Ascending aorta (tissue), 2 donors: ENCODE data around the gene KIAA1671. TPM values are rescaled to one million over a fixed set of nuclear protein-coding genes. Genes with fewer than 3 reads are reported as not detected.

Source experiments
- DNase-seq, 2 donors: peaks; one replicate each; pipeline ENCODE4 v3.0.0-alpha.2; 2019; ENCODE audit warnings: low spot score in 2 of 2
- H3K27ac ChIP-seq, 2 donors: fragments of 200-600 bp; sonication (generic); one replicate each; pipeline ENCODE4 v1.5.1; 2016 to 2017; ENCODE audit warnings: mild to moderate bottlenecking in 1 of 2
- H3K27me3 ChIP-seq: fragments of 200-600 bp; sonication (generic); one replicate; pipeline ENCODE4 v1.5.1; 2017
- H3K36me3 ChIP-seq, 2 donors: fragments of 200-600 bp; sonication (generic); one replicate each; pipeline ENCODE4 v1.5.1; 2016
- H3K4me1 ChIP-seq, 2 donors: fragments of 200-600 bp; sonication (generic); one replicate each; pipeline ENCODE4 v1.5.1; 2016 to 2017; ENCODE audit warnings: mild to moderate bottlenecking in 1 of 2
- H3K4me3 ChIP-seq, 2 donors: fragments of 200-600 bp; sonication (generic); one replicate each; pipeline ENCODE4 v1.5.1; 2016 to 2017; ENCODE audit warnings: mild to moderate bottlenecking in 1 of 2
- H3K9me3 ChIP-seq, 2 donors: fragments of 200-600 bp; sonication (generic); one replicate each; pipeline ENCODE4 v1.5.1; 2016
- intact Hi-C: fragments of 100-400 bp; cut with DNase I; formaldehyde crosslinking; loops from one replicate; pipeline ENCODE4 v1.15.1; 2023
- total RNA-seq: library from RNA; depleted of rRNA; stranded (reverse); fragments of >200 nt; gene quantifications from one replicate; pipeline ENCODE4 v1.1.0, GENCODE V29; 2016
- TF ChIP-seq, protein P1 (sequence below), 3 experiments: fragments of 200-600 bp in 2 of 3; fragments of 450-650 bp in 1 of 3; sonication (generic) in 2 of 3; IDR thresholded peaks; one replicate each; pipeline ENCODE4 v1.5.1; 2016 to 2019; ENCODE audit warnings: antibody characterized with exemption in 3 of 3, mild to moderate bottlenecking in 1 of 3, moderate library complexity in 1 of 3

The KIAA1671 gene
- total RNA-seq, 1 donor from 2014 or later = 79.0 TPM

DNA sequence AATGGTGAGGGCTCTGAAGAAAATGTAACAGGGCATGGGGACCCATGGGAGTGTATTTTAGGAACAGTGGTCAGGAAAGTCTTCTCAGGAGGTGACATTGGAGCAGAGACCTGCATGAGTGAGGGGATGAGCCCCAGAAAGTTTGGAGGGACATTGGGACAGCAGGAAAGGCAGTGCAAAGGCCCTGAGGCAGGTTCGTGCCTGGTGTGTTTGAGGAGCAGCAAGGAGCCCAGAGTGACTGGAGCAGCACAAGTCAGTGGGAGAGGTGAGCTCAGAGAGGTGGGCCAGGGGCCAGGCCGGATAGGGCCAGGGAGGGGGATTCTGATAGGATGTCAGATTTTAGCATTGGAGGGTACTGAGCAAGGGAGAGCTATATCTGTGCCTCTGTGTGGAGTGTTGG is 167.1 kb downstream of the KIAA1671 start:
- H3K27ac ChIP-seq = peak overlapping the region; percentile 70 to 71
- intact Hi-C loops = no loop called here
- peaks cover 7 to 23% of the 10 kb centered on the region in 2 donors for H3K4me1 ChIP-seq
- H3K4me3 ChIP-seq = no peak overlapping the region
- H3K9me3 ChIP-seq = no peaks in the 10 kb centered on the region
- no peak for DNase-seq
- H3K27me3 ChIP-seq = no peaks in the 10 kb centered on the region
- TF ChIP-seq, protein P1, sequence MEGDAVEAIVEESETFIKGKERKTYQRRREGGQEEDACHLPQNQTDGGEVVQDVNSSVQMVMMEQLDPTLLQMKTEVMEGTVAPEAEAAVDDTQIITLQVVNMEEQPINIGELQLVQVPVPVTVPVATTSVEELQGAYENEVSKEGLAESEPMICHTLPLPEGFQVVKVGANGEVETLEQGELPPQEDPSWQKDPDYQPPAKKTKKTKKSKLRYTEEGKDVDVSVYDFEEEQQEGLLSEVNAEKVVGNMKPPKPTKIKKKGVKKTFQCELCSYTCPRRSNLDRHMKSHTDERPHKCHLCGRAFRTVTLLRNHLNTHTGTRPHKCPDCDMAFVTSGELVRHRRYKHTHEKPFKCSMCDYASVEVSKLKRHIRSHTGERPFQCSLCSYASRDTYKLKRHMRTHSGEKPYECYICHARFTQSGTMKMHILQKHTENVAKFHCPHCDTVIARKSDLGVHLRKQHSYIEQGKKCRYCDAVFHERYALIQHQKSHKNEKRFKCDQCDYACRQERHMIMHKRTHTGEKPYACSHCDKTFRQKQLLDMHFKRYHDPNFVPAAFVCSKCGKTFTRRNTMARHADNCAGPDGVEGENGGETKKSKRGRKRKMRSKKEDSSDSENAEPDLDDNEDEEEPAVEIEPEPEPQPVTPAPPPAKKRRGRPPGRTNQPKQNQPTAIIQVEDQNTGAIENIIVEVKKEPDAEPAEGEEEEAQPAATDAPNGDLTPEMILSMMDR (IDR thresholded peaks at IDR 0.05) = no peak
- peaks cover 0 to 28% of the 10 kb centered on the region in 2 donors for H3K36me3 ChIP-seq

DNA sequence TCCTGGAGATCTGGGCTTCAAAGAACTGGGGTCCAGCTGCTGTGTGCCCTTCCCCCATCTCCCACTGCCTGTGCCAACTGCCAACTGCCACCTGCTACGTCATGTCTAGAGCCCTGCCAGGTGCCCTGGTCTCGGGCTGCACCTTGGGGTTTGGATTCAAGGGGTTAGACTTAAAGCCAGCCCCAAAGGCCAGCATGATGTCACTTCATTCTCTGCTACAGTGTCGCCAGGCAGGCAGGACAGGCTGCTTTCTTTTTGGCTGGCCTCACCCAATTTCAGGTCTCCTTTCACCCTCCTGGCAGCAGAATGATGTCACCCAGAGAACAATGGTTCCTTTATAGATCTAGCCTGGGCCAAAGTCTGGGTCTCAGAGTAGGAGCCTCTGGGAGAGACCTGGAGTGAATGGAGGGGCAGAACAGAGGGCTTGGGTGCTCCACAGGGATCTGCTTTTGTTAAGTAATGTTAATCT is 167.6 kb downstream of the KIAA1671 start:
- H3K27me3 ChIP-seq = no peaks in the 10 kb centered on the region
- H3K36me3 ChIP-seq = peaks cover 0 to 28% of the 10 kb centered on the region in 2 donors
- H3K4me3 ChIP-seq = no peak overlapping the region
- peak overlapping the region; percentile 70 to 71 for H3K27ac ChIP-seq
- TF ChIP-seq, protein P1 (IDR thresholded peaks at IDR 0.05) = no peak
- H3K9me3 ChIP-seq = no peaks in the 10 kb centered on the region
- peaks cover 7 to 18% of the 10 kb centered on the region in 2 donors for H3K4me1 ChIP-seq
- intact Hi-C loops = no loop called here
- DNase-seq = no peak

DNA sequence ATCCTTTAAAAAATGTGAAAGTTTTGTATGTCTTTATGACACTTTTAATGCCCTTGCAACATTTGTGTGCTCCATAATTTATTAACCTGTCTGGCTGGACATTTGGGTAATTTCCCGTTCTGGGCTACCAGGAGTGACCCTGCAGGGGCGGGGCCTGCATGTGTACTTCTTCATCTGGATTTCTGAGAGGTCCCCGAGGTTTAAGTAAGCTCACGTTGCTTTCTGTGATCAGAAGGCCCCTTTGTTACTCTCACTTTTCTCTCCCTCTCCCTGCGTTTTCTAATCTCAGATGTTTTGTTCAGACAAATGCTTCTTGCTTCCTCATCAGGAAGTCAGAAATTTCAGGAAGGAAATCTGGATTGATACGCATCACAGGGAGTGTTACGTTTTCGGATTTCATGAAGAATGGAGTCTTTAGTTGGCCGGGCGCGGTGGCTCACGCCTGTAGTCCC is 168.3 kb downstream of the KIAA1671 start:
- TF ChIP-seq, protein P1 (IDR thresholded peaks at IDR 0.05) = no peak
- H3K9me3 ChIP-seq = no peaks in the 10 kb centered on the region
- peak overlapping the region; percentile 70 to 71 for H3K27ac ChIP-seq
- H3K4me3 ChIP-seq = no peak overlapping the region
- no peaks in the 10 kb centered on the region for H3K27me3 ChIP-seq
- intact Hi-C loops = no loop called here
- H3K4me1 ChIP-seq = peaks cover 7 to 13% of the 10 kb centered on the region in 2 donors
- peaks cover 0 to 25% of the 10 kb centered on the region in 2 donors for H3K36me3 ChIP-seq
- no peak for DNase-seq

DNA sequence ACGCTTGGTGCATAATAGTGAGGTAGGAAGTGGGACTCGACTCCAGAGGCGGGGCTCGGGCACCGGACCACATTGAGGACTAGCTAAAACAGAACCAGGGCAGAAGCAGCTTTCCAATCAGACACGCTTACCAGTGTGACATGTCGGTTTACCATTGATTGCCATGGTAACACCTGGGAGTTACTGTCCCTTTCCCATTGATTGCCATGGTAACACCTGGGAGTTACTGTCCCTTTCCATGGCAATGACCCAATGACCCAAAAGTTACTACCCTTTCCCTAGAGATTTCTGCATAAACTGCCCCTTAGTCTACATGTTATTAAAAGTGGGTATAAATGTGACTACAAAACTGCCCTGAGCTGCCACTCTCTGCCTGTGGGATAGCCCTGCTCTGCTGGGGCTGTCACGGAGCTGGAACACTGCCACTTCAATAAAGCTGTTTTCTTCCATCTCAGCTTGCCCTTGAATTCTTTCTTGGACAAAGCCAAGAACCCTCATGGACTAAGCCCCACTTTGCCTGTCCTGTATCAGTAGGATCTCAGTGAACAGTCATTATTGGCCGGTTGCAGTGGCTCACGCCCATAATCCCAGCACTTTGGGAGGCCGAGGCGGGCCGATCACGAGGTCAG is 169.7 kb downstream of the KIAA1671 start:
- H3K27me3 ChIP-seq = no peaks in the 10 kb centered on the region
- no peak overlapping the region for H3K4me3 ChIP-seq
- H3K4me1 ChIP-seq = peaks cover 7 to 18% of the 10 kb centered on the region in 2 donors
- TF ChIP-seq, protein P1 (IDR thresholded peaks at IDR 0.05) = no peak
- H3K36me3 ChIP-seq = peaks cover 0 to 21% of the 10 kb centered on the region in 2 donors
- no peaks in the 10 kb centered on the region for H3K9me3 ChIP-seq
- intact Hi-C loops = no loop called here
- H3K27ac ChIP-seq = no peak overlapping the region
- DNase-seq = no peak

DNA sequence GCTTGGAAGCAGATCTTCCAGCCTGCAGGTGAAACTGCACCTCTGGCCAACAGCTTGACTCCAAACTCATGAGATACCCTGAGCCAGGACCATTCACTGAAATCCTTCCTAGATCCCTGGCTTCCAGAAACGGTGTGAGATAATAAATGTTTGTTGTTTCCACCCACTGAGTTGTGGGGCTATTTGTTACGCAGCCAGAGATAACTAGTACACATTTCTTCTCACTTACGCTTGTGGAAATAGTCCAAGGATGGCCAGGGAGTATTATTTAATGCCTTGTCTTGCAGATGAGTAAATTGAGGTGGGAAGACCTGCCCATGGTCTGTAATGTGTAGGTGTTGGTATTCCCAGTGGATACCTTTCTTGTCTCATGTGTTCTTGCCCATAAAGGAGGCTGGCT is 171.2 kb downstream of the KIAA1671 start:
- H3K27ac ChIP-seq = no peak overlapping the region
- H3K27me3 ChIP-seq = no peaks in the 10 kb centered on the region
- intact Hi-C loops = no loop called here
- no peak for DNase-seq
- TF ChIP-seq, protein P1 (IDR thresholded peaks at IDR 0.05) = no peak
- peaks cover 0 to 15% of the 10 kb centered on the region in 2 donors for H3K36me3 ChIP-seq
- no peak overlapping the region for H3K4me3 ChIP-seq
- peaks cover 11 to 31% of the 10 kb centered on the region in 2 donors for H3K4me1 ChIP-seq
- H3K9me3 ChIP-seq = no peaks in the 10 kb centered on the region
